Activated T-cell treated with anti-CD3 and anti-CD28 coated beads, Interleukin-2, amount 50 U/mL, for 48 hours (primary cell): ENCODE data around the gene CCT6A.
"Not testable (repeated sequence)": the region's sequence is repeated elsewhere in the genome, so short reads cannot be mapped to it uniquely, and the experiment has no call there.

ENCODE experiments used
- DNase-seq, 2 experiments: peaks; one replicate each; pipeline ENCODE4 v3.0.0-alpha.2; 2020

The CCT6A gene

GRCh38 chr7:56104138-56104537 is 52.6 kb downstream of the CCT6A start:
- DNase-seq, result not testable (repeated sequence)

GRCh38 chr7:56105508-56105907 is 53.9 kb downstream of the CCT6A start:
- DNase-seq, result no peak

DNA sequence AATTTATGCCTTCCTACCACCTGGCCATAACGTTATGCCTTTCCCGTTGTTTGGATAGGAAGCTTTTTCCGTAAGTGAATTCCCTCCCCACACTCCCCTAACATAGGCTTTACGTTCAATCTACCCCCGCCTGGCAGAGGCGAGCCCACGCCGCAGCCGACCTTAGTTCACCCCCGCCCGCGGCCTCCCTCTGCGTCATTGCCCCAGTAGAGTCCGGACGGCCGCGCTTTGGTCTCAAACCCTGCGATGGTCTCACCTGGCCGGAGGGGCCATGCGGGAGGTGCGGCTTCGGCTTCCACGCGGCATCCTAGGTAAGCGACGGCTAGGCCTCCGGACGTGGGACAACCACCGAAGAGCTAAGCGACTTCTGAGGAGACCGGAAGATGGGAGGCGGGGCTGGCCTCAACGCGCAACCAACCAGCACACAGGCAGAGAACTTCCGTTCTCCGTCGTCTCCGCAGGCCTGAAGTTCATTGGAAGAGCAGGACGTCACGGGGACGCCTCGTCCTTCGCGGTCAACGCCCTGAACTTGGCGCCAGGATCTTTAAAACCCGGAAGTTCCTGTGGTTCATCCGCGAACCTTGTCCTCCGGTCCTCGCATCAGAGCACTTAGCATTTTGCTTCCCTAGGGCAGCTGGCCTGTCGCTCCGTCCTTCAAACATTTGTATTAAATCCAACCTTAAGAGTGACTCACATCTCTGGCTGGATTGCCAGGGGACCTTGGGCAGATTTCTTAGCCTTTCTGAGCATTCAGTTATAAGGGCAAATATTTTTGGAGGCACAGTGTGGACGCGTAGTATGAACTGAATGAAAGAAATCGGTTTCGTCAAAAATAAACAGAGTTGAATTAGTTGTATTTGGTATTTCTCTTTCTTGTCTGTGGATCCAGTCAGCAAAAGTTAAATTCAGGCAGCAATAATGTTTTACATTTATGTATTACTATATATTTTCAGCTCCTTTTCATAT is 54.8 kb downstream of the CCT6A start, which contains the start of gene CHCHD2:
Gene CHCHD2 (minus strand): TSS at position 369 of the 966 bp plus-strand sequence. CDS start 63 bp downstream, at position 306.
- DNase-seq, result peak; percentile 89 to 92

DNA sequence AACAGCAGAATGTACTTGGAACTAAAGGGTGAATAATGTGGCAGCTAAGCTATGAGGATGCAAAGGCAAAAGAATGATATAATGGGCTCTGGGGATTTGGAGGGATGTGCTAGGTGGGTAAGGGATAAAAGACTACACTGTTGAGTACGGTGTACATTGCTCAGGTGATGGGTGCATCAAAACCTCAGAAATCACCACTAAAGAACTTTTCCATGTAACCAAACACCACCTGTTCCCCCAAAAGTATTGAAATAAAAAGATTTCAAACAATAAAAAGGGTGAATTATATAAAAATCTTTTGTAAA is 56.3 kb downstream of the CCT6A start:
- no peak for DNase-seq

- DNase-seq, result no peak
These were observed 59.0 kb downstream of the CCT6A start for GRCh38 chr7:56110611-56111010.

DNA sequence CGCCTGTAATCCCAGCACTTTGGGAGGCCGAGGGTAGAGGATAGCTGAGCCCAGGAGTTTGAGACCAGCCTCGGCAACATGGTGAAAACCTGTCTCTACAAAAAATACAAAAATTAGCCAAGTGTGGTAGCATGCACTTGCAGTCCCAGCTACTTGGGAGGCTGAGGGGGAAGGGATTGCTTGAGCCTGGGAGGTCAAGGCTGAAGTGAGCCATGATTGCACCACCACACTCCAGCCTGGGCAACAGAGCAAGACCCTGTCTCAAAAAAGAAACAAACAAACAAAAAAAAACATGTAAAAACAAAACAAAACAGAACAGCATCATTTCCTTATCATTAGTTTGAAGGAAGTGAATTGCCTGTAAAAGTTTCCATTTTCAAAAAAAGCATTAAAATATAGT is 60.7 kb downstream of the CCT6A start:
- not testable (repeated sequence) for DNase-seq
